OCI-LY1 (cell line): ENCODE measurements around the gene ACOT4.
"Not testable (repeated sequence)": the region's sequence is repeated elsewhere in the genome, so short reads cannot be mapped to it uniquely, and the experiment has no call there.

ENCODE experiments used
- H2AFZ ChIP-seq: fragments of 200-600 bp; sonication (generic), shearing (Covaris generic); 2 replicates; pipeline ENCODE4 v1.6.0; 2014; ENCODE audit warnings: antibody characterized with exemption, mild to moderate bottlenecking, low read length
- H3F3A ChIP-seq: fragments of 200-600 bp; sonication (generic), shearing (Covaris generic); 2 replicates; pipeline ENCODE4 v1.6.0; 2014; ENCODE audit warnings: mild to moderate bottlenecking, antibody characterized with exemption, low read length, moderate library complexity; ENCODE audit not compliant: insufficient read depth
- H3K27ac ChIP-seq: fragments of 200-600 bp; sonication (generic); 2 replicates; pipeline ENCODE4 v1.5.1; 2014; ENCODE audit warnings: low read length, mixed run types, mild to moderate bottlenecking, low read depth; ENCODE audit not compliant: poor library complexity, severe bottlenecking
- H3K27me3 ChIP-seq: fragments of 200-600 bp; sonication (generic); 2 replicates; pipeline ENCODE4 v1.6.0; 2014; ENCODE audit warnings: antibody characterized with exemption, mild to moderate bottlenecking, low read length, moderate library complexity; ENCODE audit not compliant: insufficient read depth
- H3K36me3 ChIP-seq: fragments of 200-600 bp; sonication (generic); 2 replicates; pipeline ENCODE4 v1.6.1; 2014; ENCODE audit warnings: mild to moderate bottlenecking, antibody characterized with exemption, low read length, moderate library complexity, mixed read lengths; ENCODE audit not compliant: insufficient read depth
- H3K4me1 ChIP-seq: fragments of 200-600 bp; sonication (generic); 2 replicates; pipeline ENCODE4 v1.5.1; 2014; ENCODE audit warnings: mild to moderate bottlenecking, low read length, moderate library complexity; ENCODE audit not compliant: insufficient read depth, severe bottlenecking
- H3K4me2 ChIP-seq: fragments of 200-600 bp; sonication (generic), shearing (Covaris generic); 2 replicates; pipeline ENCODE4 v1.6.1; 2014; ENCODE audit warnings: low read length
- H3K4me3 ChIP-seq: fragments of 200-600 bp; sonication (generic); 2 replicates; pipeline ENCODE4 v1.5.1; 2014; ENCODE audit warnings: low read length, low read depth, mild to moderate bottlenecking, mixed read lengths; ENCODE audit not compliant: poor library complexity, severe bottlenecking
- H3K79me2 ChIP-seq: fragments of 200-600 bp; shearing (Covaris generic); 2 replicates; pipeline ENCODE4 v1.6.1; 2016; ENCODE audit warnings: mixed run types, low read length, mixed read lengths; ENCODE audit not compliant: insufficient read depth
- H3K9ac ChIP-seq: fragments of 200-600 bp; sonication (generic), shearing (Covaris generic); 2 replicates; pipeline ENCODE4 v1.6.1; 2014; ENCODE audit warnings: mild to moderate bottlenecking, low read length, mixed read lengths
- H3K9me2 ChIP-seq: fragments of 200-600 bp; sonication (generic), shearing (Covaris generic); 2 replicates; pipeline ENCODE4 v1.6.1; 2014; ENCODE audit warnings: low read depth, mild to moderate bottlenecking, low read length, mixed read lengths
- H3K9me3 ChIP-seq: fragments of 200-600 bp; shearing (Covaris generic); 2 replicates; pipeline ENCODE4 v1.6.1; 2014; ENCODE audit warnings: low read length, mixed read lengths
- H4K20me1 ChIP-seq: fragments of 200-600 bp; sonication (generic), shearing (Covaris generic); 2 replicates; pipeline ENCODE4 v1.6.0; 2016; ENCODE audit warnings: mild to moderate bottlenecking, low read length; ENCODE audit not compliant: insufficient read depth
- EZH2 ChIP-seq: fragments of 200-600 bp; sonication (generic), shearing (Covaris generic); IDR thresholded peaks from 2 replicates; pipeline ENCODE4 v1.8.0; 2017; ENCODE audit warnings: borderline replicate concordance, mixed run types, mild to moderate bottlenecking, antibody characterized with exemption, low read length, moderate library complexity, mixed read lengths
- TF ChIP-seq, protein P1 (sequence below): fragments of 200-600 bp; sonication (generic), shearing (Covaris generic); IDR thresholded peaks from 2 replicates; pipeline ENCODE4 v1.5.1; 2017; ENCODE audit warnings: mild to moderate bottlenecking, antibody characterized with exemption, low read length, moderate library complexity, mixed read lengths

ACOT4 gene

DNA sequence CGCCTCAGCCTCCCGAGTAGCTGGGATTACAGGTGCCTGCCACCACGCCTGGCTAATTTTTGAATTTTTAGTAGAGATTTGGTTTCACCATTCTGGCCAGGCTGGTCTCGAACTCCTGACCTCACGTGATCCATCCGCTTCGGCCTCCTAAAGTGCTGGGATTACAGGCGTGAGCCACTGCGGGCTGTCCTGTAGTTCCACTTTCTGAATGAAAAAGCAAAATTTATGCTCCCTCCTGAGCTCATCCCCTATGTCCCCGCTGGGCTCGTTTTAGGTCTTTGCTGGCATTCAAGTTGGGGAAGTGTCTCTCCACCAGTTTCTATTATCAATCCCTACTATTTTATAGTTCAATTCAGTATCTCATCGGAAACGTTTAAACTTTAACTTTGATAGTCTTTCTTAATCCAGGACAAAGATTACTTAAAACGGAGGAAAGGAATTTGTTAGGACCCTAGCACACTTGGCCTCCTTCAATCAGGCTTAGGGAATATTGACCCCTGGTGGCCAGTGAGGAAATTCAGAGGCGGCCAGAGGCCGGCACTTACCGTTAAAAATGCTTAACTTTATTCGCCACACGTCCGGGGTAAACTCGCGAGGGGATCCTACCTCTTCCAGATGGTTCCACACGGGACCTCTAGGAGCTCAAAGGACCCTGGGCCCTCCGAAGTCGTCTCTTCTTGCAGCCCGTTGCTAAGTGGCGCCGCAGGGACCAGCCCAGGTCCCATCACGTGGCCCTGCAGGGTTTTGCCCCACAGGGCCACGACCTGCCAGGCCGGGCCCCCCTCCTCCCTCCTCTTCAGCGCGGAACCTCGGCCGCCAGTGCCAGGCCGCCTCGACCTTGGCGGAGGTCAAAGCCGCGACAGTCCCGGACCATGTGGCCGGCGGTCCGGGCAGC, 41.7 kb downstream of the ACOT4 start:
- no peaks in the 10 kb centered on the region for H4K20me1 ChIP-seq
- H3K27me3 ChIP-seq: no peaks in the 10 kb centered on the region
- H3K9ac ChIP-seq: peak overlapping the region; percentile 66
- H3K4me2 ChIP-seq: peak overlapping the region; percentile 97
- H3K4me1 ChIP-seq: peaks cover 17% of the 10 kb centered on the region
- peak overlapping the region; percentile 94 for H2AFZ ChIP-seq
- H3K9me3 ChIP-seq: no peaks in the 10 kb centered on the region
- H3K79me2 ChIP-seq: no peaks in the 10 kb centered on the region
- no peaks in the 10 kb centered on the region for H3F3A ChIP-seq
- H3K36me3 ChIP-seq: no peaks in the 10 kb centered on the region
- H3K9me2 ChIP-seq: no peaks in the 10 kb centered on the region
- TF ChIP-seq EZH2: no peak
- TF ChIP-seq, protein P1, sequence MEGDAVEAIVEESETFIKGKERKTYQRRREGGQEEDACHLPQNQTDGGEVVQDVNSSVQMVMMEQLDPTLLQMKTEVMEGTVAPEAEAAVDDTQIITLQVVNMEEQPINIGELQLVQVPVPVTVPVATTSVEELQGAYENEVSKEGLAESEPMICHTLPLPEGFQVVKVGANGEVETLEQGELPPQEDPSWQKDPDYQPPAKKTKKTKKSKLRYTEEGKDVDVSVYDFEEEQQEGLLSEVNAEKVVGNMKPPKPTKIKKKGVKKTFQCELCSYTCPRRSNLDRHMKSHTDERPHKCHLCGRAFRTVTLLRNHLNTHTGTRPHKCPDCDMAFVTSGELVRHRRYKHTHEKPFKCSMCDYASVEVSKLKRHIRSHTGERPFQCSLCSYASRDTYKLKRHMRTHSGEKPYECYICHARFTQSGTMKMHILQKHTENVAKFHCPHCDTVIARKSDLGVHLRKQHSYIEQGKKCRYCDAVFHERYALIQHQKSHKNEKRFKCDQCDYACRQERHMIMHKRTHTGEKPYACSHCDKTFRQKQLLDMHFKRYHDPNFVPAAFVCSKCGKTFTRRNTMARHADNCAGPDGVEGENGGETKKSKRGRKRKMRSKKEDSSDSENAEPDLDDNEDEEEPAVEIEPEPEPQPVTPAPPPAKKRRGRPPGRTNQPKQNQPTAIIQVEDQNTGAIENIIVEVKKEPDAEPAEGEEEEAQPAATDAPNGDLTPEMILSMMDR: peak; percentile 93
- no peak overlapping the region for H3K27ac ChIP-seq
- H3K4me3 ChIP-seq: peak overlapping the region; percentile 64

DNA sequence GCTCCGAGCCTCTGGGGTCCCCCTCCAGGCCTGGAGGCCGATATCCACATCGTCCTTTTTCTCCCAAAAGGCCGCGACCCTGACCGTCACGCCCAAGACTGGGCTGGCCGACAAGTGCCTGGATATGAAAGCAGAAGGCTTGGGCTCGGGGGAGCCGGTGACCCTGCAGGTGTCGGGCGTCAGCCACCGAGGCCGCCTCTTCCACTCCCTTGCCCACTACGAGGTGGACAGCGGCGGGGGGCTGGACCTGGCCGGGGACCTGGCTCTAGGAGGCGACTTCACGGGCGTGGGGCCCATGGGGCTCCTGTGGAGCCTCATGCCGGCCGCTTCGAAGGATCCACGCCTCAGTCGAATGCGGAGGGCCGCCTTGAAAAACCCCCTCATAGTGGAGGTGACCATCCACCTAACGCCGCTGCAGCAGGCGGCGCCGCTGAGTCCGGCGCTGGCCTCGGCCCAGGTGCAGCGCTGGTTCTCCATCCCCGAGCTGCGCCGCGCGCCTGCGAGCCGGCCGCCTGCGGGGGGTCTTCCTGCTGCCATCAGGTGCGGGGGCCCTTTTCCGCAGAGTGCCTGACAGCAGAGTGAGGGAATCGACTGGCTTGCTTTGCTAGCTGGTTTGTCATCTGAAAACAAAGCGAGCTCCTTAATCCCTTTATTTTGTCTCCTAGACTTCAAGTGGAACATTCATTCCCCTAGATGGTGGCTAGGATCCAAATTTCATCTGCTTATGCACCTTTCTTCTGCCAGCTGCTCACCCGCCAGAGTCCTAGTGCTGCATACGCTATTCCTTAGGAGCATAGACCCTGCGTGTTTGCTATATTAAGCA, 42.5 kb downstream of the ACOT4 start:
- H3F3A ChIP-seq: no peaks in the 10 kb centered on the region
- no peak overlapping the region for H3K27ac ChIP-seq
- no peaks in the 10 kb centered on the region for H3K36me3 ChIP-seq
- no peaks in the 10 kb centered on the region for H3K9me3 ChIP-seq
- peaks cover 17% of the 10 kb centered on the region for H3K4me1 ChIP-seq
- peak overlapping the region; percentile 64 for H3K4me3 ChIP-seq
- no peaks in the 10 kb centered on the region for H4K20me1 ChIP-seq
- H3K4me2 ChIP-seq: peak overlapping the region; percentile 97
- H3K9ac ChIP-seq: peak overlapping the region; percentile 66
- H3K9me2 ChIP-seq: no peaks in the 10 kb centered on the region
- H3K27me3 ChIP-seq: no peaks in the 10 kb centered on the region
- TF ChIP-seq, protein P1: peak; percentile 34
- no peak for TF ChIP-seq EZH2
- no peaks in the 10 kb centered on the region for H3K79me2 ChIP-seq
- peak overlapping the region; percentile 94 for H2AFZ ChIP-seq

GRCh38 chr14:73636355-73636754, 44.7 kb downstream of the ACOT4 start:
- H3K36me3 ChIP-seq, H2AFZ ChIP-seq, H4K20me1 ChIP-seq, H3K4me2 ChIP-seq, H3F3A ChIP-seq, H3K4me3 ChIP-seq, H3K9ac ChIP-seq, H3K79me2 ChIP-seq, H3K27ac ChIP-seq, H3K9me2 ChIP-seq, H3K27me3 ChIP-seq, H3K9me3 ChIP-seq: not testable (repeated sequence)
- peaks cover 17% of the 10 kb centered on the region for H3K4me1 ChIP-seq
